ENCODE results near the gene DDX3X. TPM values are rescaled to one million over a fixed set of nuclear protein-coding genes. Genes with fewer than 3 reads are reported as not detected.

DDX3X gene
- total and polyA plus RNA-seq, 3 donors from 2014 or later = 121 to 157 (median 133) TPM

DNA sequence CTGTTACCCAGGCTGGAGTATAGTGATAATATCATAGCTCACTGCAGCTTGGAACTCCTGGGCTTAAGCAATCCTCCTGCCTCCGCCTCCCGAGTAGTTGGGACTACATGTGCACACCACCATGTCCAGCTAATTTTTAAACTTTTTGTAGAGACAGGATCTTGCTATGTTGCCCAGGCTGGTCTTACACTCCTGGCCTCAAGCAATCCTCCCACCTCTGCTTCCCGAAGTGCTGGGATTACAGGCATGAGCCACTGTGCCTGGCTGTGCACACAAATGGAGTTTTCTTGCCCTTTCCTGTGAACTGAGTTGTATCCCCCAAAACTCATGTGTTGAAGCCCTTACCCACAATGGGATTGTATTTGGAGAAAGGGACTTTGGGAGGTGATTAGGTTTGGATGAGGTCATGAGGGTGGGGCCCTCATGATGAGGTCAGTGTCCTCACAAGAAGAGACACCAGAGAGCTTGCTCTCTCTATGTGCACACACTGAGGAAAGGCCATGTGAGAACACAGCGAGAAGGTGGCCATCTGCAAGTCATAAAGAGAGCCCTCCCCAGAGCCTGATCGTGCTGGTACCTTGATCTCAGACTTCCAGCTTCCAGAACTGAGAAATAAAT lies 40.1 kb downstream of the DDX3X start:
- H3K4me1 ChIP-seq = no peaks in the 10 kb centered on the region
- WGBS, 2 donors = 100% methylated on average over 2 to 3 of the region's 5 CpGs
- H3K4me3 ChIP-seq = no peak overlapping the region
- H3K27me3 ChIP-seq = no peaks in the 10 kb centered on the region
- no peak for DNase-seq
- intact Hi-C loops (cut with DNase I; ENCODE audit: low total_unique reads) = no loop called here
- H3K36me3 ChIP-seq (ENCODE audit: low read depth, missing control alignments) = no peaks in the 10 kb centered on the region
- no peak overlapping the region for H3K27ac ChIP-seq
- no peaks in the 10 kb centered on the region for H3K9me3 ChIP-seq
- TF ChIP-seq POLR2A (IDR thresholded peaks at IDR 0.05) (no peak), CTCF (IDR thresholded peaks at IDR 0.05) (no peak)

DNA sequence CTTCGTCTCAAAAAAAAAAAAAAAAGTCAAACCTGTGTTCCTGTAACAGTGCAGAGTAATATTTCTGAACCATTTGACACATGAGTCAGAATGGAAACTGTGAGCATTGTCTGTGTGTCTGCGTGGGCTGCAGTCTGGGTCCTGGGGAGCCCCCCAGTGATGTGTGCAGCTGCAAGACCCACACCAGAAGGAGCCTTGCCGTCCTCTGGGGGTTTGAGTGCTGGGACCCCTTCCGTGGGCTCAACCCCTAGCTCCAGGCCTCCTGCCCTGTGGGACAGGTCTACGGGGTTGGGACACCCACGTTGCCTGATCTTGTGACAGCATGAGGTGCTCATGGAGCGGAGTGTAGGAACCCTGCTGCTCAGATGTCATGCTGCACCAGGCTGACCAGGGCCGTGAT lies 43.7 kb downstream of the DDX3X start:
- 82 to 92% methylated on average over 4 to 6 of the region's 8 CpGs for WGBS, 2 donors

GRCh38 chrX:41381685-41382084 lies 47.7 kb downstream of the DDX3X start:
- H3K36me3 ChIP-seq (ENCODE audit: low read depth, missing control alignments) = no peaks in the 10 kb centered on the region
- DNase-seq = peak; percentile 18
- H3K9me3 ChIP-seq = no peaks in the 10 kb centered on the region
- TF ChIP-seq CTCF (IDR thresholded peaks at IDR 0.05) (no peak), POLR2A (IDR thresholded peaks at IDR 0.05) (no peak)
- no peak overlapping the region for H3K27ac ChIP-seq
- intact Hi-C loops (cut with DNase I; ENCODE audit: low total_unique reads) = no loop called here
- WGBS, 2 donors = 68 to 71% methylated on average over 2 to 5 of the region's 5 CpGs
- H3K4me3 ChIP-seq = no peak overlapping the region
- no peaks in the 10 kb centered on the region for H3K4me1 ChIP-seq
- H3K27me3 ChIP-seq = no peaks in the 10 kb centered on the region

More for the DNA sequence above, 43.7 kb downstream of the DDX3X start:
- H3K27ac ChIP-seq = no peak overlapping the region
- TF ChIP-seq CTCF (IDR thresholded peaks at IDR 0.05) = no peak
- no peak for TF ChIP-seq POLR2A (IDR thresholded peaks at IDR 0.05)
- no peaks in the 10 kb centered on the region for H3K9me3 ChIP-seq
- no peaks in the 10 kb centered on the region for H3K27me3 ChIP-seq
- intact Hi-C loops (cut with DNase I; ENCODE audit: low total_unique reads) = no loop called here
- H3K4me1 ChIP-seq = no peaks in the 10 kb centered on the region
- H3K36me3 ChIP-seq (ENCODE audit: low read depth, missing control alignments) = no peaks in the 10 kb centered on the region
- DNase-seq = no peak
- H3K4me3 ChIP-seq = no peak overlapping the region

- no peak overlapping the region for H3K27ac ChIP-seq
- no peaks in the 10 kb centered on the region for H3K27me3 ChIP-seq
- no peak overlapping the region for H3K4me3 ChIP-seq
- no peak for DNase-seq
- no peak for TF ChIP-seq POLR2A (IDR thresholded peaks at IDR 0.05)
- intact Hi-C loops (cut with DNase I; ENCODE audit: low total_unique reads) = no loop called here
- no peaks in the 10 kb centered on the region for H3K9me3 ChIP-seq
- H3K4me1 ChIP-seq = no peaks in the 10 kb centered on the region
- H3K36me3 ChIP-seq (ENCODE audit: low read depth, missing control alignments) = no peaks in the 10 kb centered on the region
- WGBS, 2 donors = 57 to 69% methylated on average over 8 to 10 of the region's 10 CpGs
These were observed 49.0 kb downstream of the DDX3X start for GRCh38 chrX:41382714-41383645.

GRCh38 chrX:41384051-41384705 lies 50.2 kb downstream of the DDX3X start:
- H3K27ac ChIP-seq = no peak overlapping the region
- WGBS, 2 donors = 74 to 81% methylated on average over 6 to 10 of the region's 10 CpGs
- no peaks in the 10 kb centered on the region for H3K27me3 ChIP-seq
- TF ChIP-seq POLR2A (IDR thresholded peaks at IDR 0.05) = no peak
- no peaks in the 10 kb centered on the region for H3K36me3 ChIP-seq (ENCODE audit: low read depth, missing control alignments)
- no peaks in the 10 kb centered on the region for H3K9me3 ChIP-seq
- H3K4me3 ChIP-seq = no peak overlapping the region
- intact Hi-C loops (cut with DNase I; ENCODE audit: low total_unique reads) = no loop called here
- H3K4me1 ChIP-seq = no peaks in the 10 kb centered on the region
- peak; percentile 29 for DNase-seq

Measured in testis (tissue), 3 donors.